Muscle of arm (tissue), 12 donors: ENCODE measurements around the gene BMI1. TPM values are rescaled to one million over a fixed set of nuclear protein-coding genes. Genes with fewer than 3 reads are reported as not detected.

ENCODE experiments used
- DNase-seq: peaks from one replicate; pipeline ENCODE4 v3.0.0-alpha.2; 2013
- polyA plus RNA-seq, 12 donors: library from polyadenylated mRNA; unstranded; fragments of 120-200 nt; gene quantifications; one replicate each; pipeline ENCODE4 v1.2.1, GENCODE V29; 2013; ENCODE audit not compliant: insufficient read length in 12 of 12

The BMI1 gene
- polyA plus RNA-seq, 12 donors: 47.2 to 79.4 (median 61.5) TPM; not detected in 1

DNA sequence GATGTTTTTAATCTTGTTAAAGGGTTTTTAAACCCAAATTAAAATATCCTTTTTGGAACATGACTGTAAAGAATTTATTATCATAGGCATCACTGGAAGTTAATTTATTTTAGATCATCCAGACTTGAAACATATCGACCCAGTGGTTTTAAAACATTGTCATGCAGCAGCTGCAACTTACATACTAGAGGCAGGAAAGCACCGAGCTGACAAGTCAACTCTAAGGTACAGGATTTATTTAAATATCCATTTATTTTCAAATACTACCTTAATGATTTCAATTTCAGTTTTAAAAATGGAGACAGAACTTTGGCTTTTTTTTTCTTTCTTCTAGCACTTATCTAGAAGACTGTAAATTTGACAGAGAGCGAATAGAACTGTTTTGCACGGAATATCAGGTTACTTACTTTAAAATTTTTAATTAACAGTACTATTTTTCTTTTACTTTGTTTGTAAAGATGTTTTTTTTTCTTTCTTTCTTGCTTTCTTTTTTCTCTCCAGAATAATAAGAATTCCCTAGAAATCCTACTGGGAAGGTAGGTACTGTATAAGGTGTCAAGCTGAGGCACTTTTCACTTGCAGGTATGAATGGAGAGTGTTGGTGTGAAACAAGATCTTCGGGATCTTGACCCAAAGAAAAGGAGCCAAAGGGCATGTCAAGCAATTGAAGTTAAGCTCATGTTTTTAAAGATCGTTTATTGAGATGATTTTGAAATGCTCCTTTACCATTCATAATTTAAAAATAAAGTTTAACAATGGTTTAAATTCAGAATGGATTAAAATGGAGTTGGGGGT is 2.9 kb upstream of the BMI1 start:
- no peak for DNase-seq

DNA sequence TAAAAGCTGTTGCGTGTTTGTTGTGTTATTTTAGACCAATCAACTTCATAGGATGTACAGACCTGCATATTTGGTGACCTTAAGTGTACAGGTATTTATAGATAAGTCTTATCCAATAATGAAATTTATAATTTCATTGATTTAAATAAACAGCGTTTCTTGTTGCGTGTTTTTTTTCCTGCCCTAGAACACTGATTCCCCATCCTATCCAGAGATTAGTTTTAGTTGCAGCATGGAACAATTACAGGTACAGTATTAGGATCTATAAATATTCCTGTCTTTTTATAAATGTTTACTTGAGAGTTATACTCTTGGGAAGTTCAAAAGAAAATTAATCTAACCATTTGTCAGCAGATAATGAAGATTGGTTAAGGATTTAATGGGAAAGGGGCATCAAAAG is 2.1 kb upstream of the BMI1 start:
- DNase-seq: no peak

DNA sequence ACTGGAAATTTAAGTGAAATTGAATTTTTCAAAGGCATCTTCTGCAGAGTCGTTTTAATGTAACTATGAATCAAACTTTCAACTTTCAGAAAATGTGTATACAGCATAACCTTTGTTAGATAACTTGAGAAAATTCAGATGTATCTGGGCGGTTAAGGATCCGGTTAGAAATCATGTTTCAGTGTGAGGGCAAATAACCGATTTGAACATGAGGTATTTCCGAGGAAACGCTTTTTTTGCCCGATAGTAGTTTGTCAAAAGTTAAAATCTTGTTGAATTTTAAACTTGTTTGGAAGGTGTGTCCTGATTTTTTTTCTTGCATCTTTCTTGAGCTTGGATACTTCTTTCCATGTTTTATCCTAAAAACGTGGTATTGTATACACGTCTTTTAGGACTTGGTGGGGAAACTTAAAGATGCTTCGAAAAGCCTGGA is 1.3 kb upstream of the BMI1 start:
- no peak for DNase-seq

DNA sequence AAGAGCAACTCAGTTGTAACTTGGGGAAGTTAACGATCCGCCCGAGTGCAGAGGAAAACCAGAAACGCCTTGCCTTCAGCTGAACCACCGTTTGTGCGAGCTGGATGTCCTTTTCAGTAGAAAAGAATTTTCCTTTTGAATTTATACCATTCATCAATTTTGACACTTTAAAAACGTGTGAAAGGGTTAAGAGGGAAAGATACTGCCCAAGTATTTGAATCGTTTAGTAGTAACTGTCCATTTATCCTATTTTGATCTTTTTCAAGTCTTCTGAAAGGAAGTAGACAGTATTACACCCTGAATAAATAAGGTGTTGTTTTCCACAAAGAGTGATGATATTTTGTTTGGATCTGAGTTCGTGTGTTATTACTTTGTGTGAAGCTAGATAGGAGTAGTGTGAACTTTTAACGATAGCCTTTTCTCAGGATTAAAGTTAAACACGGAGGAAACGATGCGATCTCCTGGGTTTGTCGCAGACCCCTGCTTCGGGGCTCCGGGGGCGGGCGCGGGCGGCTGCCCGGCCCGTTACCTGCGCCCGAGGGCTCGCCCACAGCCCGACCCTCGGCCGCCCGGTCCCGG is 830 bp upstream of the BMI1 start:
- DNase-seq: no peak

DNA sequence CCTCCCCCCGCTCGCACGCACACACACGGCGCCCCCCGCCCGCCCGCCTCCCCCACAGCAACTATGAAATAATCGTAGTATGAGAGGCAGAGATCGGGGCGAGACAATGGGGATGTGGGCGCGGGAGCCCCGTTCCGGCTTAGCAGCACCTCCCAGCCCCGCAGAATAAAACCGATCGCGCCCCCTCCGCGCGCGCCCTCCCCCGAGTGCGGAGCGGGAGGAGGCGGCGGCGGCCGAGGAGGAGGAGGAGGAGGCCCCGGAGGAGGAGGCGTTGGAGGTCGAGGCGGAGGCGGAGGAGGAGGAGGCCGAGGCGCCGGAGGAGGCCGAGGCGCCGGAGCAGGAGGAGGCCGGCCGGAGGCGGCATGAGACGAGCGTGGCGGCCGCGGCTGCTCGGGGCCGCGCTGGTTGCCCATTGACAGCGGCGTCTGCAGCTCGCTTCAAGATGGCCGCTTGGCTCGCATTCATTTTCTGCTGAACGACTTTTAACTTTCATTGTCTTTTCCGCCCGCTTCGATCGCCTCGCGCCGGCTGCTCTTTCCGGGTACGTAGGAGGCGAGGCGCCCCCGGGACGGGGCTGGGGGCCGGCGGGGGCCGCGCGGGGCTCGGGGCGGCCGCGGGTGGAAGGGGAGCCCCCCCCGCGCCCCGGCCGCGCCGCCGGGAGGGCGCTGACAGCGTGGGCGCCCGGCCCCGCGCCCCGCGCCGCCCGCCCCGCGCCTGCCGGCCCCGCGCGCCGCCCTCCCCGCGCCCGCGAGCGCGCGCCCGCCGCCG is 441 bp downstream of the BMI1 start:
- no peak for DNase-seq

DNA sequence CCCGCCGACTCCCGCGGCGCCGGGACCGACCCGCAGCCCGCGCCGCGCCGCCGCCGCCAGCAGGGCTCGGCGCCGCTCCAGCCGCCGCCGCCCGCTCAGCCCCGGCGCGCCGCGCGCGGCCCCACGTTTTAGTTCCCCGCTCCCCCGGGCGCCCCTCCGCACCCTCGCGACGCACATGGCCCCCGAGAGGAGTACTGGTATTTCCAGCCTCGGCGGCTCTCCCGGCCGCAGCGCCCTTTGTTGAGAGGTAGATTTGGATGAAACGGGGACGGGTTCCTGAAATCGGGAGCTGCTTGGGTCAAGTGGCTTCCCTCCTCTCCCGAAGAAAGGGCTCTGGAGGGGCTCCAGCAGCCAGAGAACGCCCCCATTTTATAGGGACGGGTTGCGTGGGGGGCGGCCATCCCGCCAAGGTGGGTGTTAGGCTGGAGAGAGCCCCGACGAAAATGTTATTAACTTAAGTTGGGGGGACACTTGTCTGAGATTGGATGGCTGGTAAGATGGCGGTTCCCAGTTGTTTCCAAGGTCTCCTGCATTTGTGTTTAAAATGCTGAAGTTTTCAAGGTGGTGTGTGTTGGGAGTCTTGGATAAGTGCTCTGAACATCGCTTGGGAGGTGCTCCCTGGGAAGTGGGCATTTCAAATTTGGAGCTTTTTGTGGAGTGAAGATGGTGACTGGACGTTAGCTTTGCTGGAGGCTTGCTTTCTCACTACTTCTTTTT is 1.2 kb downstream of the BMI1 start:
- no peak for DNase-seq

DNA sequence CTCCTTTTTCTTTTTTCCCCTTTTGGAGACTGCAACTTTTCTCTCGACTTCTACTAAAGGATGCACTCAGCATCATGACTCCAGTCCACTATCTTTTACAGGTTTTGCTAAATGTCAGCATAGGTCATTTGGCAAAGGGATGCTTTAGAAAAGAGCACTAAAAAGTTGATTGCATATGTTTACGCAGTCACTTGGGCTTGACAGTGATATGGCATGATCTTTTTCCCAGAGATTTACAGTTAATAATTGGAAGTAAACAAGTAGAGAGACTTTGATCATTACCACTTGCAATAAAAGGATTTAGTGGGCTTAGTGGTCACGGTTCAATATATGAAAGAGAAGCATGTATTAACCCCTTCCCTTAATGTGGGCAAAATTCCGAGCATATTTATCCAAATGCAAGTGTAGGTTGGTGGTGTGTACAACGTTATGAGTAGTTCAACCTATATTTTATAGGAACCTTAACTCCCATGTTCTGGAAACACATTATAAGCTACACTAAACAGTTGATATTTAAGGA is 1.8 kb downstream of the BMI1 start:
- DNase-seq: no peak

DNA sequence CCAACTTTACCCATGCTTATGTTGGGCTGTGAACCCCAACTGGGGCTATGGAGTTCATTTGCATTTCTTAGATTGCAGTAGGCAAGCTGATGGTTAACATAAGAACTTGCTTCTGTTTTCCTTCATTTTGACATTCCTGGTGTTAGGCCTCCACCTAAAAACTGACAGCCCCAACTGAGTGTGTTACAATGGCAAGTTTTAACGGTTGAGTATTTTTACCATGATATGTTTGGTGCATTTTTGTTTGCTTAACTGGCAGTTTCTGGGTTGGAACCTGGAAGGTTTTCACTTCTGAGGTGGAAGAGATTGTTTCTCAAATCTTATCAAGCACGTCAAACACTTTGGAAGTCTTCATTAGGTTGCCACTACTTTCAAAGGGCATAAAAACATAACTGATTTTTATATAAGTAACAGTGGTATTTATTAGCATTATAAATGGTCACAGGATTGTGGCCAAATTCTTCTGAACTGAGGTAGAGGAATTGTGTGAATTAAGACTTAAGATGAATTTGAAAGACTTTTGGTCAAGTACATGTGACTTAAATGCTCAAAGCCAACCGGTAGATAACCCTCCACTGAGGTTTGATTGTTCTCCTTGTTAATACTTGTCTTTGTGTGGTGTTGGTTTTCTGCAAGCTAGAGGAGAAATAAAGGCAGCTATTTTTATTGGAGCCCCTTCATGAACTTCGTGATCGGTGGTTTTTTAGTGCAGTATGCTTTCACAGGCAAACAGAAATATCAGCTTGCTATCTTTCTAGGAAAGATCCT is 2.8 kb downstream of the BMI1 start:
- no peak for DNase-seq

DNA sequence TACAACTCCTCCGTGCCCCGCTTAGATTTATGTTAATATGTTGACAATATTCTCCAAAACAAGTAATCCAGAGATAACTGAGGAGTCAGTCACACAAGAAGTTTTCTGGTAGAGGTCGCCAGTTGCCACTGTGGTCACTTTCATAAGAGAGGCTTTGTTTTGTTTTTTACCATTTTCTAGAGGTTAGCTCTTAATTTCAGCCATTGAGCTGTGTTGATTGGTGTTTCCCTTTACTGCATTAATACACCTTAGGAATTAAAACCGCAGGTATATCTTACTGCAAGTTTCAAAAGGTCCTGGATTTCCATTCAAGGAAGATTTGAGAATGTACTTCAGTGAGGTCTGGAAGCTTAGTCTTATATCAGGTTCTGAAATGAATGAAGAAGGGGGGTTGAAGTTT is 3.5 kb downstream of the BMI1 start:
- DNase-seq: no peak

DNA sequence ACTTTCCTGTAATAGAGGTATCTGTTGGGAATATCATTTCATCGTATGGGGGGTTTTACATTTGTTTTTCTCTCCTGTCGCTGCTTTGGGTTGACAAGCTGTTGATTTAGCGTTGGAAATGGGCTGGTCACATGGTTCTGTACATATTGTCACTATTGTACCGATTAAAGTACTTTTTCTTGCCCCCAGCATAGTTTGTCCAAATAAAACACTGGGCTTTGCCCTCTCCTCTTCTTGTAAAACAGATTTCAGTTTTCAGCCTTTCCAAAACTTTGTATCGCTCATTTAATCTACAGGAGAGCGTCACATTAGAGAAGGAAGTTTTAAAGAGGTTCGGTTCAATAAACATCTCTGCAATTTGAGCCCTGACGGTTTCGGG is 4.0 kb downstream of the BMI1 start:
- no peak for DNase-seq

DNA sequence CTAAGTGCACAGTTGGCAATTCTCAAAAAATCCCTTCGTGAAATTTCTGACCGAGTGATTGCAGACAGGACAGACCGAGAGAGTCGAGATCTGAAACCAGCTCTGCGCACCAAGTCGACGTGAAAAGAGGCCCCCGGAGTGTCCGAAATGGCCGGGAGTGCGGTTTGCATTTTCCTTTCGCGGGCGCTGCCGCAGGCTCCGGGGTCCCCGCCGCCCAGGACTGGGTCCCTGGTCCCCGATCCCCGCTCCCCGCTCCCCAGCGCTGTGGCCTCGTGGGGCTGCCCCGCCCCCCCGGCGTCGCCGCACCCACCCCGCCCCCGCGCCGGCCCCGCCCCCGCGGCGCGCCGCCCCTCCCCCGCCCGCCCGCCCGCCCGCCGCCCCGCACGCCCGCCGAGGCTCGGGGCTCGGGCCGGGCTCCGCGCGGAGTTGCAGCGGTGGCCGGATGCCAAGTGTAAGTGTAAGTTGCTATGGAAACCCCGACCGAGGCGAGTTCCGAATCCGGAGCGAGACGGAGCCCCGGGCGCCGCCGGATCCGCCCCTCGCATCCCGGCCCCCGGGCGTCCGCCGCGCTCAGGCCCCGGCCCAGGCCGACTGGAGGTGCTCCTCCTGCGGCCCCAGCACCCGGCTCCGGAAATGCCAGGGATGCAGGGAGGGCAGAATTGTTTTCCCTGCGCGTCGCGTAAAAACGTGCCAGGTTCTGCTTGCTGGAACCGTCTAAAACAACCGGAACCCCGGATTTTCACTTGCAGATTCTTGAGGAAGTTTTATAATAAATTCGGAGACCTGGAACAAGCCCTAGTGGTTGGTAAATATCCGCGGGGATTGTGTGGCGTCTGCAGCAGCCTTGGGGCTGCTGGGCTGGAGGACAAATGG is 4.6 kb downstream of the BMI1 start:
- no peak for DNase-seq

DNA sequence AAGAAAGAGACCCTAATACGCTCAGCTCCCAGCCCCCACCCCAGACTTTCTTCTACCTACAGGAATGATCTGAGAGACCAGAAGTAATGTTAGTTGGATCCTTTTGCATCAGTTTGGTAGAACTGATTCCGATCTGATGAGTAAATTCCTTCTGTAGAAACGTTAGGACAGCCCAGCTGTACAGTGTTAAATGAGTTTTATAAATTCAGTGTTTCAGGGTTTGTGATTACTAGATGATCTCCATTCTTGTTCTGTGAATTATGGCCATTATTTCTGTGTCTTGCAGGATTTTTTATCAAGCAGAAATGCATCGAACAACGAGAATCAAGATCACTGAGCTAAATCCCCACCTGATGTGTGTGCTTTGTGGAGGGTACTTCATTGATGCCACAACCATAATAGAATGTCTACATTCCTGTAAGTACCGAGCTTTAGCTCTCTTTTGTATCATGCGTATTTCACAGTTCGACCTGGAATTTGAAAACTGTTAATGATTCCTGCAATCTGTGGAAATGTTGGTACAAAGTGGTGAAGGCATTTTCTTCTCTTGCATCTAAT is 5.3 kb downstream of the BMI1 start:
- no peak for DNase-seq

DNA sequence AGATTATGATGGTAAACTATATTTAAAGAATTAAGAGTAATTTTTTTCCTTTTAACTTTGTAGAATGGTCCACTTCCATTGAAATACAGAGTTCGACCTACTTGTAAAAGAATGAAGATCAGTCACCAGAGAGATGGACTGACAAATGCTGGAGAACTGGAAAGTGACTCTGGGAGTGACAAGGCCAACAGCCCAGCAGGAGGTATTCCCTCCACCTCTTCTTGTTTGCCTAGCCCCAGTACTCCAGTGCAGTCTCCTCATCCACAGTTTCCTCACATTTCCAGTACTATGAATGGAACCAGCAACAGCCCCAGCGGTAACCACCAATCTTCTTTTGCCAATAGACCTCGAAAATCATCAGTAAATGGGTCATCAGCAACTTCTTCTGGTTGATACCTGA is 8.3 kb downstream of the BMI1 start:
- DNase-seq: no peak

DNA sequence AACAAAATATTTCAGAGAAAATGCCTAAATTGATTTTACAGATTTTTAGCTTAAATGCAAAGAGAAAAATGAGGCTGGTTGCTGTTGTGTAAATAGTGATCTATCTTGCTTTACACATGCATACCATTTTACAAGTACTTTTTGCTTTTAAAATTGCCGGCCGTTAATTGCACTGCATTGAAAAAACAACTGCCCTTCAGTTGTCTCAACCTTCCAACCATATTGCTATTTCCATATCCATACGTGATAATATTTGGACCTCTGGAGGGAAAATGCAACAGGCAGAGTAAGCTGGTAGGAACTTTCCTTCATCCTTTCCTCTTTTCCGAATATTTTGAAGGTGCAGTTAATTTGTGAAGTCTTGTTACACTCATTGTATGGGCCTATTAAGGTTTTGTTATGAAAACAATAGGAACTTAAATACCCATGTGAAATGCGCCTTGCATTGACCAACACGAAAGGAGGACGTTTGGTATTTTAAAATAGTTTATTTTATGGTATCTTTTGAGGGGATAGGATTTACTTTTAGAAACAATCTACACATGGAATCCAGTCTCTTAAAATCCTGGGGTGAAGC is 11.3 kb downstream of the BMI1 start:
- no peak for DNase-seq

DNA sequence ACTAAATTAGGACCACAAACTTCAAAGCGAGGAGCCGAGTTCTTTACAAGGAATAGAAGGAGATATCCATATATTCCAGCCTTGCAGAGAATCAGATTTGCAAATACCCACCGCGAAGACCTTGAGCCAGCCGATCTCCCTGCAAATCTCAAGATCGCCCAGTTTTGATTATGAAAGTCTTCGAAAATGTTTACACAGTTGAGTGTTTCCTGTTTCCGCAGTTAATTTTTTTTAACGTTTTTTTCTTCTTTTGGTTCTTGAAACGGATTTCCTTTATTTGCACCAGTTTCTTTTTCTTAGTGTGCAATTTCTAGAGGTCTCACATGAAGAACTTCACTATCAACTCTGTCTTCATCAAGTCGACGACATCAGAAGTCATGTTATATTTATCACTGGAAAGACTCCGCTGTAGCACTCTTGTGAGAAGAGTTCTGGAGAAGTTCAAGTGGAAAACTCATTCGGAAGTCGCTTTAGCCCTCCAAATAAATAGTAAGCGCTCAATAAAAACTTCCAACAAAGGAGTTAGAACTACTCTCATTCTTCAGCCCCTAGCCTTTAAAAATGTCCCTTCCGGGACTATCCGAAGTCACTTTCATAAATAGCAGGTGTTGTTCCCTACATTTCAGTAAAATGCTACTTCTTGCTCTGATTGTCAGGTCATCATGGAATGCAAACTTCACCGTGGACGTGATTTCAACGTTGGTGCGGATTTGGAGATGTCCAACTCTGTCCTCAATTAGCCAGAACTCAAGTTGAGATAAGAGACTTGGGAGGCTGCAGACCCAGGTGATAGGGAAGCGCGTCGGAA is 12.5 kb downstream of the BMI1 start:
- DNase-seq: no peak

DNA sequence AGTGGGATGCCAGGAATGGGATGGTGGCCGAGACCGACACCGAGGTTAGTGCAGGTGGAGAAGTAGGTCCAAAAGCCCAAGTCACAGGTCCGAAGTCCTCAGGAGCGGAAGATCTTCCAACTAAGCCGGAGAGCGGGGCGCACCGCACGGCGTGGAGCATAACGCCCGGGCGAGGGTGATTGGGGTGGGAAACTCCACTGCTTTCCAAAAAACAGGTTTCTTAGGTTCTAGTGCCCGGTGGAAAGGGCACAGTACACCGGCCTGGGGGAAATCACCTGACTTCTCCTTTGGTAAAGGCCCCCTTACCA is 13.0 kb downstream of the BMI1 start:
- no peak for DNase-seq

DNA sequence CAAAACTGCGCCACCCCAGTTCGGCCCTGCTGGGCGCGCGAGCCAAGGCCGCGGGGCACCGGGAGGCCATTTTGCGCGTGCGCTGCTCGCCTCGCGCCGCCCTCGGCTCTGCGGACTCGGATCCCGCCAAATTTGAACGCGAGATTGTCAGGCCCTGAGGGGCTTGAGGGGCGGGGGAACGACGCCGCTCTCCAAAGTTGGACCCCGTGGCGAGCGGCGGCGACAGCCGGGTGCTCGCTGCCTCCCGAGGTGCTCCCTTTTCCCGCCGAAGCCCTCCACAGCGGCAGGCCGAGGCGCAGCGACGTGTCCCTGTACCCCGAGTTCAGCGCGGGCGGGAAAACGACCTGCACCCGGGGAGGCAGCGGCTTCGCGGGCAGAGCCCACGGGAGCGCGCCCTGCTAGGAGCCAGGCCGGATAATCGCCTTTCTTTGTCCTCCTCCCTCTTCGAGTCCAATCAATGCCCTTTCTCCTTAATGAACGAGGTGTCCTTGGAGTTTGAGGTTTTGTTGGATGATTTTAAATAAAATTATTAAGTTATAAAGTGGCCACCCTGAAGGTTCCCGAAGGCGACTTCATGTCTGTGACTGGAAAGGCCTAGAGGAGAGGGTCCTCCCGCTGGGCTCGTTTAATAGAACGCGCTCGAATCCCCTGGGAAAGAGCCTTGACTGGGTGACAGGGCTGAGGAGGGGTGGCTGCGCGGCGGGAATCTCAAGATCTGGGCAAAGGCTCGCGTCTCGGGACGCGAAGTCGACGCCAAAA is 13.7 kb downstream of the BMI1 start:
- no peak for DNase-seq
